ENCODE results near the gene DDIT3.
"Not testable (repeated sequence)": the region's sequence is repeated elsewhere in the genome, so short reads cannot be mapped to it uniquely, and the experiment has no call there.

The DDIT3 gene

DNA sequence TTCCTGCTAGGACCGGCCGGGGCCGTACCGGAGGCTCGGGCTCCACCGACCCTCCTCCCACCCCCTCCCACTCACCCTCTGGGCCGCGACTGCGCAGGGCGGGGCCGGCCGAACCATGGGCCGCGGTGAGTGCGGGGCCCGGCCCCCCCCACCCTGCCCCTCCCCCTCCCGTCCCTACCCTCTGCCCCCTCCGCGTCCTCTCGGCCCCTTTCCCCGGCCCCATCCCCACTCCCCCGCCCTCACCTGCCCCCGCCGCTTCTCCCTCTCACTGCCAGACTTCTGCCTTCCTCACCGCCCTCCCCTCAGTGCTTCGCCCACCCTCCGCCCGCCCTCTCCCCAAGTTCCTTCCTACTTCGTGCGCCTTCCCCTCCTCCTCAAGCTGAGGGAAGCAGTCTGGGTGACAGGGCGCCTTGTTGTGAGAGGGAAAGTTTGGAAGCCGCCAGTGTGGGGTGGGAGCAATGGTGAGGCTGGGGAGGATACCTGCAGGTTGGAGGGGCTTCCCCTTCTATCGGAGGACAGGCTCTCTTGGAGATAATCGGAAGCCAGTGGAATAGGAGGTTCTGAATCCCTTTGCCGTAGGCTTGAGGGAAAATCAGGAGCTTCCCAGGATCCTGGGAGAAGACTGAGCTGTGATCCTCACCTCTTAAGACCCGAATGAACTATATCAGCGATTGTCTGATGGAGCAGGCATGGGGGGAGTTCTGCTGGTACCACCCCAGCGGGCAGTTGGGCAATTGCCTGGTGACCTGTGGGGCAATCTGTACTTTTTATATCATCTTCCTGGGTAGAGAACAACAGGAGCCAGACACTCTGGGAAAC lies 2.8 kb upstream of the DDIT3 start:
- H3K4me1 ChIP-seq (ENCODE audit: insufficient read depth, low read length): peaks cover 50% of the 10 kb centered on the region

DNA sequence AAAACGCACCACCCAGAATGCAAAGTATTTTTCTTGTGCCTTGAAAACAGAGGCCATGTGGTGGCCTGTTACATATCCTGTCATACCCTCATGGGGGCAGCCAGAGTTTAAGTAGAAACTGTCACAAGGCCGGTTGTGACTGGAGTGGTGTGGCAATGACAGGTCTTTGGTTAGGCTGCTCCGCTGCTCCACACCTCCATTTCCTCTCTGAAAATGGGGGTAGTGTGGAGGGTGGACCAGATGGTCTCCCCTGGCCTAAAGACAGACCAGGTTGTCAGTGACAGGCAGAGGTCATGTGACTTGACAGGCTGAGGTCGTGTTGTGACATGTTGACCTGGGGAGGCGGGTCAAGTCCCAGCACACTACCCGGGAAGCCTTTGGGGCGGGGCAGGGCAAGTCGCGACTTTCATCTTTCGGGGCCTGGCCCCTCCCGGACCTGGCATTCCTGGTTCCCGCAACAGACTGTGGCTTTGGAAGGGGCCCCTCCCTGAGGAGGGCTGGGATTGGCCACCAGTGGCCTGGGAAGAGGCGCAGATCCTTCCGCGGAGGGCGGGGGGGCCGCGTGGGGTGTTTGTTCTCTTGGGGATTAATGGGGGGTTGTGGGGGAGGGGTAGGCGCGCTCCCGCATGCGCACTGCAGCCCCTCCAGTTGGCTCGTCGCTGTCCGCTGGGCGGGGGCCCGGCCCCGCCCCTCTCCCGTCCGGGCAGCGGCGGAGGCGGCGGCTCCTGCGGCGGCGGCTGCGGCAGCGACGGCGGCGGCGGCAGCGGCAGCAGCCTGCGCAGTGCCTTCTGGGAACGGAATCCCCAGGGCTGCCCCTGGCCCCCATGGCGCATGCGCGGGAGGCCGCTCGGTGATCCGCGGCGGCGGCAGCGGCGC lies 1.9 kb upstream of the DDIT3 start, which contains the start of gene MBD6:
Gene MBD6 (plus strand): TSS at position 814 of the 876 bp plus-strand sequence. CDS start 1,480 bp downstream, outside the sequence.
- peaks cover 33% of the 10 kb centered on the region for H3K36me3 ChIP-seq (ENCODE audit: insufficient read depth, low read length)
- peak within 1 kb of the TSS; percentile 55 for H3K9ac ChIP-seq (ENCODE audit: low read length)

More for the DNA sequence above, 2.8 kb upstream of the DDIT3 start:
- Histone ChIP-seq H3K27me3 (ENCODE audit: control insufficient read depth in 1 of 2, insufficient read depth in 2 of 2, low read length in 2 of 2) (no peaks in the 10 kb centered on the region), H3K9ac (ENCODE audit: low read length) (peak overlapping the region; percentile 47), H3K9me3 (ENCODE audit: low read length) (no peaks in the 10 kb centered on the region), H3K4me3 (ENCODE audit: low read depth in 1 of 2, low read length in 2 of 2) (peak overlapping the region; percentile 55 to 71), H3K27ac (ENCODE audit: low read depth, low read length) (peak overlapping the region; percentile 67), H3K36me3 (ENCODE audit: insufficient read depth, low read length) (peaks cover 39% of the 10 kb centered on the region)

GRCh38 chr12:57521525-57522010 lies 1.3 kb upstream of the DDIT3 start:
- Histone ChIP-seq H3K4me3 (ENCODE audit: low read depth in 1 of 2, low read length in 2 of 2) (peak overlapping the region in 1 of 2 donors; percentile 58), H3K4me1 (ENCODE audit: insufficient read depth, low read length) (peaks cover 63% of the 10 kb centered on the region), H3K9ac (ENCODE audit: low read length) (peak overlapping the region; percentile 55), H3K27me3 (ENCODE audit: control insufficient read depth in 1 of 2, insufficient read depth in 2 of 2, low read length in 2 of 2) (no peaks in the 10 kb centered on the region), H3K36me3 (ENCODE audit: insufficient read depth, low read length) (peaks cover 36% of the 10 kb centered on the region), H3K9me3 (ENCODE audit: low read length) (no peaks in the 10 kb centered on the region), H3K27ac (ENCODE audit: low read depth, low read length) (peak overlapping the region; percentile 83)

More for the DNA sequence above, 1.9 kb upstream of the DDIT3 start, which contains the start of gene MBD6:
- no peaks in the 10 kb centered on the region for H3K9me3 ChIP-seq (ENCODE audit: low read length)
- peaks cover 58% of the 10 kb centered on the region for H3K4me1 ChIP-seq (ENCODE audit: insufficient read depth, low read length)
- H3K27me3 ChIP-seq (ENCODE audit: control insufficient read depth in 1 of 2, insufficient read depth in 2 of 2, low read length in 2 of 2): no peaks in the 10 kb centered on the region
- H3K27ac ChIP-seq (ENCODE audit: low read depth, low read length): peak within 1 kb of the TSS; percentile 83
- peak within 1 kb of the TSS; percentile 55 to 71 for H3K4me3 ChIP-seq (ENCODE audit: low read depth in 1 of 2, low read length in 2 of 2)

GRCh38 chr12:57519796-57520052 lies 590 bp downstream of the DDIT3 start:
- peaks cover 37% of the 10 kb centered on the region for H3K36me3 ChIP-seq (ENCODE audit: insufficient read depth, low read length)
- H3K9ac ChIP-seq (ENCODE audit: low read length): peak overlapping the region; percentile 97
- H3K4me1 ChIP-seq (ENCODE audit: insufficient read depth, low read length): peaks cover 58% of the 10 kb centered on the region
- H3K4me3 ChIP-seq (ENCODE audit: low read depth in 1 of 2, low read length in 2 of 2): peak overlapping the region; percentile 85 to 89
- peak overlapping the region; percentile 88 for H3K27ac ChIP-seq (ENCODE audit: low read depth, low read length)
- no peaks in the 10 kb centered on the region for H3K27me3 ChIP-seq (ENCODE audit: control insufficient read depth in 1 of 2, insufficient read depth in 2 of 2, low read length in 2 of 2)
- H3K9me3 ChIP-seq (ENCODE audit: low read length): no peaks in the 10 kb centered on the region

DNA sequence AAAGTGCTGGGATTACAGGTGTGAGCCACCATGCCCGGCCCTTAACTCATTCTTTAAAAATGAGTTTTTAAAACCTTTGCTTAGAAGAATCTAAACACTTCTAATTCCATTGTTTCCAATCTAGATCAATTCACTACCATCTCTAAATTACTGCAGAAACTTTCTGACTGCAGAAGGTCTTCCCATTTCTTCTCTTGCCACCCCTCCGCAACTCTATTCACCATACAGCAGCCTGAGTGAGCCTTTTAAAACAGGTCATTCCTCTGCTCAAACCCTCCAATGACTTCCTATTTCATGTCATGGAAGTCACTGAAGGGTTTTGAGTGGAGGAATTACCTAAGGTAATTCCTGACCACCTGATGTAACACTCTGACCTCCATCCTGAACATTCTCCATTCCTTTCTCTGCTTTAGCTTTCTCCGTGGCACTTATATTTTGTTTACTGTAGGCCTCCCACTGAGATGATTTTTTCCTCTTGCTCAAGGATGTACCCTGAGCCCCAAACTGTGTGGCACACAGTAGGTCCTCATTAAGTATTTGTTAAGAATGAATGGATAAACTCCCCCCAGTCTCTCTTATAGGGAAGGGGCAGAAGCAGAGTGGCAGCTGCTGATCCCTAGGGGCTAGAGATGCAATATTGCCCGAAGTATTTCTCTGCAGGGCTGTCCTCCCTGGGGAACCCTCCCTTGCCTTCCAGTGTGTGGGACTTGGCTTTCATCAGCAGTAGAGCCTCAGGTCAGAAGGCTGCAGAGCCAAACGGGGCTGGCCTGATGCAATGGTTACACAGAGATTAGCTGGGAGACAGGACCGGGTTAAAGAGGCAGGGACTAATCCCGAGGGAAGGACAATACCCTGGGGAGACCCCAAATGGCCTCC lies 1.2 kb downstream of the DDIT3 start:
- H3K4me3 ChIP-seq (ENCODE audit: low read depth in 1 of 2, low read length in 2 of 2): peak overlapping the region; percentile 85 to 89
- peak overlapping the region; percentile 97 for H3K9ac ChIP-seq (ENCODE audit: low read length)
- H3K27me3 ChIP-seq (ENCODE audit: control insufficient read depth in 1 of 2, insufficient read depth in 2 of 2, low read length in 2 of 2): no peaks in the 10 kb centered on the region
- H3K9me3 ChIP-seq (ENCODE audit: low read length): no peaks in the 10 kb centered on the region
- H3K36me3 ChIP-seq (ENCODE audit: insufficient read depth, low read length): peaks cover 37% of the 10 kb centered on the region
- H3K27ac ChIP-seq (ENCODE audit: low read depth, low read length): peak overlapping the region; percentile 88
- H3K4me1 ChIP-seq (ENCODE audit: insufficient read depth, low read length): peaks cover 52% of the 10 kb centered on the region

DNA sequence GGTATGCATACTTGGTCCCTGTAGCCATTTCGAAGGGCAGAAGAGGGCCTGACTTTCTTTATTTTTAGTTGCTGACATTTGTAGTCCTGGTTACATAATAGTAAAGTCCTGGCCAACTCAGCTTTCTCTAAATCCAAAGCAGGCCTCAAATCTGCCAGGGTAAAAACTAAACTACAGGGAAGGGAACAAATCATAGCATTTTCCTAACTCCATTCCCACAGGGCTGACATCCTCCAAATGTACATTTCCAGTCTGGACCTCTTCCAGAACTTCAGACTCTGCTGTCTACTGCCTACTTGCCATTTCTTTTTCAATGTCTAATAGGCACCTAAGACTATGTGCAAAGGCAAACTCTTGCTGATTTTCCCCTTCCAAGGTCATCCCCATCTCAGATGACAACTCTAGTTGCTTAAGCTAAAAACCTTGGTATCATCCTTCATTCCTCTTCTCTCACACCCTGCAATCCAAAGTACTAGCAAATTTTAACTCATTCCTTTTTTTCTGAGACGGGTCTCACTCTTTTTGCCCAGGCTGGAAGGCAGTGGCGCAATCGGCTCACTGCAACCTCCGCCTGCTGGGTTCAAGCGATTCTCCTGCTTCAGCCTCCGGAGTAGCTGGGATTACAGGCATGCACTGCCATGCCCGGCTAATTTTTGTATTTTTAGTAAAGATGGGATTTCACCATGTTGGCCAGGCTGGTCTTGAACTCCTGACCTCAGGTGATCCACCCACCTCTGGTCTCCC lies 2.0 kb downstream of the DDIT3 start:
- no peaks in the 10 kb centered on the region for H3K27me3 ChIP-seq (ENCODE audit: control insufficient read depth in 1 of 2, insufficient read depth in 2 of 2, low read length in 2 of 2)
- peak overlapping the region; percentile 88 for H3K27ac ChIP-seq (ENCODE audit: low read depth, low read length)
- H3K4me1 ChIP-seq (ENCODE audit: insufficient read depth, low read length): peaks cover 44% of the 10 kb centered on the region
- peak overlapping the region; percentile 1 to 89 for H3K4me3 ChIP-seq (ENCODE audit: low read depth in 1 of 2, low read length in 2 of 2)
- H3K36me3 ChIP-seq (ENCODE audit: insufficient read depth, low read length): peaks cover 38% of the 10 kb centered on the region
- peak overlapping the region; percentile 97 for H3K9ac ChIP-seq (ENCODE audit: low read length)
- no peaks in the 10 kb centered on the region for H3K9me3 ChIP-seq (ENCODE audit: low read length)

DNA sequence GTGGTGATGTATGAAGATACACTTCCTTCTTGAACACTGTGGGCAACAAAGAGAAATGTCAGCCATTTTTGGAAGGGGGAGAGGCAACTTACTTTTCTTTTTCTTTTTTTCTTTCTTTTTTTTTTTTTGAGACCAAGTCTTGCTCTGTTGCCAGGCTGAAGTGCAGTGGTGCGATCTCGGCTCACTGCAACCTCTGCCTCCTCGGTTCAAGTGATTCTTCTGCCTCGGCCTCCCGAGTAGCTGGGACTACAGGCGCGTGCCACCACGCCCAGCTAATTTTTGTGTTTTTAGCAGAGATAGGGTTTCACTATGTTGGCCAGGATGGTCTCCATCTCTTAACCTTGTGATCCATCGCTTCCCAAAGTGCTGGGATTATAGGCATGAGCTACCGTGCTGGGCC lies 2.6 kb downstream of the DDIT3 start:
- H3K9ac ChIP-seq (ENCODE audit: low read length); H3K9me3 ChIP-seq (ENCODE audit: low read length); H3K27me3 ChIP-seq (ENCODE audit: control insufficient read depth in 1 of 2, insufficient read depth in 2 of 2, low read length in 2 of 2): not testable (repeated sequence)
- H3K4me3 ChIP-seq (ENCODE audit: low read depth in 1 of 2, low read length in 2 of 2): peak overlapping the region in 1 of 2 donors; percentile 89
- H3K36me3 ChIP-seq (ENCODE audit: insufficient read depth, low read length): peaks cover 45% of the 10 kb centered on the region
- peaks cover 42% of the 10 kb centered on the region for H3K4me1 ChIP-seq (ENCODE audit: insufficient read depth, low read length)
- peak overlapping the region; percentile 67 for H3K27ac ChIP-seq (ENCODE audit: low read depth, low read length)

- H3K9ac ChIP-seq (ENCODE audit: low read length): no peak overlapping the region
- peak overlapping the region; percentile 67 for H3K27ac ChIP-seq (ENCODE audit: low read depth, low read length)
- H3K9me3 ChIP-seq (ENCODE audit: low read length): no peaks in the 10 kb centered on the region
- no peak overlapping the region for H3K4me3 ChIP-seq (ENCODE audit: low read depth in 1 of 2, low read length in 2 of 2)
- H3K27me3 ChIP-seq (ENCODE audit: control insufficient read depth in 1 of 2, insufficient read depth in 2 of 2, low read length in 2 of 2): no peaks in the 10 kb centered on the region
- peaks cover 42% of the 10 kb centered on the region for H3K4me1 ChIP-seq (ENCODE audit: insufficient read depth, low read length)
- H3K36me3 ChIP-seq (ENCODE audit: insufficient read depth, low read length): peaks cover 50% of the 10 kb centered on the region
Measured at GRCh38 chr12:57517187-57517586, 3.1 kb downstream of the DDIT3 start.

- Histone ChIP-seq H3K27me3 (ENCODE audit: control insufficient read depth in 1 of 2, insufficient read depth in 2 of 2, low read length in 2 of 2) (no peaks in the 10 kb centered on the region), H3K4me3 (ENCODE audit: low read depth in 1 of 2, low read length in 2 of 2) (no peak overlapping the region), H3K36me3 (ENCODE audit: insufficient read depth, low read length) (peaks cover 55% of the 10 kb centered on the region), H3K9me3 (ENCODE audit: low read length) (no peaks in the 10 kb centered on the region), H3K27ac (ENCODE audit: low read depth, low read length) (no peak overlapping the region), H3K9ac (ENCODE audit: low read length) (no peak overlapping the region), H3K4me1 (ENCODE audit: insufficient read depth, low read length) (peaks cover 37% of the 10 kb centered on the region)
Measured at GRCh38 chr12:57516617-57517153, 3.6 kb downstream of the DDIT3 start.

GRCh38 chr12:57515934-57516541 lies 4.3 kb downstream of the DDIT3 start:
- Histone ChIP-seq H3K4me1 (ENCODE audit: insufficient read depth, low read length) (peaks cover 30% of the 10 kb centered on the region), H3K36me3 (ENCODE audit: insufficient read depth, low read length) (peaks cover 59% of the 10 kb centered on the region), H3K27ac (ENCODE audit: low read depth, low read length) (no peak overlapping the region), H3K27me3 (ENCODE audit: control insufficient read depth in 1 of 2, insufficient read depth in 2 of 2, low read length in 2 of 2) (no peaks in the 10 kb centered on the region), H3K4me3 (ENCODE audit: low read depth in 1 of 2, low read length in 2 of 2) (no peak overlapping the region), H3K9me3 (ENCODE audit: low read length) (no peaks in the 10 kb centered on the region), H3K9ac (ENCODE audit: low read length) (no peak overlapping the region)

Measured in muscle layer of colon (tissue), 2 donors.